Brain pericyte (primary cell): ENCODE data around the gene ALMS1.
"Not testable (repeated sequence)": the region's sequence is repeated elsewhere in the genome, so short reads cannot be mapped to it uniquely, and the experiment has no call there.

Experiments used
- DNase-seq: peaks from one replicate; pipeline ENCODE4 v3.0.0-alpha.2; 2012; ENCODE audit warnings: low read depth, low spot score

Gene ALMS1, protein sequence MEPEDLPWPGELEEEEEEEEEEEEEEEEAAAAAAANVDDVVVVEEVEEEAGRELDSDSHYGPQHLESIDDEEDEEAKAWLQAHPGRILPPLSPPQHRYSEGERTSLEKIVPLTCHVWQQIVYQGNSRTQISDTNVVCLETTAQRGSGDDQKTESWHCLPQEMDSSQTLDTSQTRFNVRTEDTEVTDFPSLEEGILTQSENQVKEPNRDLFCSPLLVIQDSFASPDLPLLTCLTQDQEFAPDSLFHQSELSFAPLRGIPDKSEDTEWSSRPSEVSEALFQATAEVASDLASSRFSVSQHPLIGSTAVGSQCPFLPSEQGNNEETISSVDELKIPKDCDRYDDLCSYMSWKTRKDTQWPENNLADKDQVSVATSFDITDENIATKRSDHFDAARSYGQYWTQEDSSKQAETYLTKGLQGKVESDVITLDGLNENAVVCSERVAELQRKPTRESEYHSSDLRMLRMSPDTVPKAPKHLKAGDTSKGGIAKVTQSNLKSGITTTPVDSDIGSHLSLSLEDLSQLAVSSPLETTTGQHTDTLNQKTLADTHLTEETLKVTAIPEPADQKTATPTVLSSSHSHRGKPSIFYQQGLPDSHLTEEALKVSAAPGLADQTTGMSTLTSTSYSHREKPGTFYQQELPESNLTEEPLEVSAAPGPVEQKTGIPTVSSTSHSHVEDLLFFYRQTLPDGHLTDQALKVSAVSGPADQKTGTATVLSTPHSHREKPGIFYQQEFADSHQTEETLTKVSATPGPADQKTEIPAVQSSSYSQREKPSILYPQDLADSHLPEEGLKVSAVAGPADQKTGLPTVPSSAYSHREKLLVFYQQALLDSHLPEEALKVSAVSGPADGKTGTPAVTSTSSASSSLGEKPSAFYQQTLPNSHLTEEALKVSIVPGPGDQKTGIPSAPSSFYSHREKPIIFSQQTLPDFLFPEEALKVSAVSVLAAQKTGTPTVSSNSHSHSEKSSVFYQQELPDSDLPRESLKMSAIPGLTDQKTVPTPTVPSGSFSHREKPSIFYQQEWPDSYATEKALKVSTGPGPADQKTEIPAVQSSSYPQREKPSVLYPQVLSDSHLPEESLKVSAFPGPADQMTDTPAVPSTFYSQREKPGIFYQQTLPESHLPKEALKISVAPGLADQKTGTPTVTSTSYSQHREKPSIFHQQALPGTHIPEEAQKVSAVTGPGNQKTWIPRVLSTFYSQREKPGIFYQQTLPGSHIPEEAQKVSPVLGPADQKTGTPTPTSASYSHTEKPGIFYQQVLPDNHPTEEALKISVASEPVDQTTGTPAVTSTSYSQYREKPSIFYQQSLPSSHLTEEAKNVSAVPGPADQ (N-terminal part only)

DNA sequence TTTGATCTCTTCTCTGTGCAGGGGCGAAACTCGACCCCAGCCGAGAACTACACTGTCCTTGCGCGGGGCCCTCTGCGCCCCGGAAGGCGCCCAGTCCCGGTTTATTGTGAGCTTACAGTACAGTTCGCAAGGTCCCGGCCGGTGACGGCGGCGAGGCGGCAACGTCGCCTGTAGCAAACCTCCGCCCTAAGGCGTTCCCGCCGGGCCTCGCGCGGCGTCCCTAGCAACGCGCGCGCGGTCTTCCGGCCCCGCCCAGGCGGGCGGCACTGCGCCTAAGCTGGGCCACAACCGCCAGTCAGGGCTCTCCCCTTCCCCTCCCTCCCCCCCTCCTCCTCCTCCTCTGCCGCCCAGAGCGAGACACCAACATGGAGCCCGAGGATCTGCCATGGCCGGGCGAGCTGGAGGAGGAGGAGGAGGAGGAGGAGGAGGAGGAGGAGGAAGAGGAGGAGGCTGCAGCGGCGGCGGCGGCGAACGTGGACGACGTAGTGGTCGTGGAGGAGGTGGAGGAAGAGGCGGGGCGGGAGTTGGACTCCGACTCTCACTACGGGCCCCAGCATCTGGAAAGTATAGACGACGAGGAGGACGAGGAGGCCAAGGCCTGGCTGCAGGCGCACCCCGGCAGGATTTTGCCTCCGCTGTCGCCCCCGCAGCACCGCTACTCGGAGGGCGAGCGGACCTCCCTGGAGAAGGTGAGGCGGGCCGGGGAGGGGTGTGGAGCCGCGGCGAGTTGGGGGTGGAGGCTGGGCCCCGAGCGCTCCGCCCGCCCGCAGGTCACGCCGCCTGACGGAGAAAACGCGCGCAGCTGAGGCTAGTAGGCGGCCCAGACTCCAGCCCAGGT, at the start of gene ALMS1:
Gene ALMS1 (plus strand): TSS at position 333 of the 838 bp plus-strand sequence. CDS start 33 bp downstream, at position 366.
- peak; percentile 70 for DNase-seq

DNA sequence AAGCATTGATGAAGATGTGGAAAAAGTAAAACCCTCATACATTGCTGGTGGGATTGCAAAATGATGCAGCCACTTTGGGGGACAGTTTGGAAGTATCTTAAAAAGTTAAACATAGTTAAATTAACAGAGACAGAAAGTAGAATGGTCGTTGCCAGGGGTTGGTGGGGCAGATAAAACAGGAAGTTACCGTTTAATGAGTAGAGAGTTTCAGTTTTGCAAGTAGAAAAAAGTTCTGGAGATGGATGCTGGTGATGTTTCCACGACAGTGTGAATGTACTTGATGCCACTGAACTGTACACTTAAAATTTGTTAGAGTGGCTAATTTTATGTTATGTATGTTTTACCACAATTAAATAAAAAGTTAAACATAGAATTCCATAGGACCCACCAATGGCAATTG, 47.8 kb upstream of the ALMS1 start:
- no peak for DNase-seq

DNA sequence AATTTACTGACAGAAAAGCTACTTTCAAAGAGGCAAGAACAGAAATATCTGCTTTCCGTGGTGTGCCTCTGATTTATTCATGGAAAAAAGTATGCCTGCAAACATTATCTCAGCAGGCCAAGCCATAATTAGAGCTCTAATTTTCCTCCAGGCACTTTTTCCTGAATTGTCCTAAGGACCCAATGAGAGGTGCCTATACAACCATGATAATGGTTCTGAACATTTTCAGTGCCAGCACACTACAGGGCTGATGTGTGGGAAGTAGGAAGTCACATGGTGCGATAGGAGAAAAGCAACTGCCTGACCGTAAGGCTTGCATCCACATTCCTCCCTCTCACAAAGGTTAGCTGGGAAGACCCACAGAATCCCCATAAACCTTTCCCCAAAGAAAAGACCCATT, 46.4 kb upstream of the ALMS1 start:
- DNase-seq, result no peak

DNA sequence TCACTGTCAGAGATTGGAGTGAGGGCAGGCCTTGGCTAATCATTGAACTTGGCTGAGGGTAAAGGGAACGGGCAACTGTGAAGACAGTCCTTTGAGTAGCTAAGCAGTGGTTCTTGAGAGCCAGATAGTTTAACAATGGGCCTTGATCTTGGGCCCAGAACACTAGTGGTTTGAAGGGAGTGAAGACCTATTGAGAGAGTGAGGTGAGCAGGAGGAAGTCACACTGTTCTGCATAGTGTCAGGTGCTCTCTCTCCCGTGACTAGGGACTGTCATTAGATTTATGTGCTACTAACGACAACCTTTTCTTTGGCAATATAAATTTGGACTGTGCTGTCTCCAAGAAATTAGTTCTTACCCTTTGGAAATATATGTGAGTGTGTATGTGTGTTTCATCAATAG, 44.6 kb upstream of the ALMS1 start:
- no peak for DNase-seq

DNA sequence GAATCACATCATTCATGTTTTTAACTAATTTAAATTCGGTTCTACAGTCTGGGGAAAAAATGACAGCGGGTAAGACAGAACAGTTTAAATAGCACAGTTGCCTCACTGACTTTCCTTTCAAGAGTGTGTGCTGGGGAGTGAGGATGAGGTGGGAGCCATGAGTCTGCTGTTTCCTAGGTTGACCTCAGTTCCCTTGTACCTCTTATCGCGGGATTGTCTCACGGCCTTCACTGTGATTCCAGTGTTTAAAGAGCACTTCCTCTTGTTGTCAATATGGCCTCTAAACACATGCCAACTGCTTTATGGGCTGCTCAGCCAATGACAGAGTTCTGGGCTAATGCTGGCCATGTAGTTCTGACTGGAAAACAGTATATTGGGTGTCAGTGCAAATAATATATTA, 41.6 kb upstream of the ALMS1 start:
- no peak for DNase-seq

DNA sequence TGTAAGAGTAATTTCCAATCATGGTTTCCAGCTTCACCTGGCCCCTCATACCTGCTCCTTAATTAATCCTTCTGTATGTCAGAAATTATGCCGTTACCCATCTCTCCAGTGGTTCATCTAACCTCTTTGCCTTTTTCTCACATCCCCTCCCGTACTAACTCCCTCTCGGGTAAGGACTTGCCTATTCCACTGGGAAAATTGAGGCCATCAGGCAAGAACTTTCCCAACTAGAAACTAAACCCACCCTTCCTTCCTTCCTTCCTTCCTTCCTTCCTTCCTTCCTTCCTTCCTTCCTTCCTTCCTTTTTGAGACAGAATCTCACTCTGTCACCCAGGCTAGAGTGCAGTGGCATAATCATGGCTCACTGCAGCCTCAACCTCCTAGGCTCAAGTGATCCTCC, 40.9 kb upstream of the ALMS1 start:
- DNase-seq, result not testable (repeated sequence)

DNA sequence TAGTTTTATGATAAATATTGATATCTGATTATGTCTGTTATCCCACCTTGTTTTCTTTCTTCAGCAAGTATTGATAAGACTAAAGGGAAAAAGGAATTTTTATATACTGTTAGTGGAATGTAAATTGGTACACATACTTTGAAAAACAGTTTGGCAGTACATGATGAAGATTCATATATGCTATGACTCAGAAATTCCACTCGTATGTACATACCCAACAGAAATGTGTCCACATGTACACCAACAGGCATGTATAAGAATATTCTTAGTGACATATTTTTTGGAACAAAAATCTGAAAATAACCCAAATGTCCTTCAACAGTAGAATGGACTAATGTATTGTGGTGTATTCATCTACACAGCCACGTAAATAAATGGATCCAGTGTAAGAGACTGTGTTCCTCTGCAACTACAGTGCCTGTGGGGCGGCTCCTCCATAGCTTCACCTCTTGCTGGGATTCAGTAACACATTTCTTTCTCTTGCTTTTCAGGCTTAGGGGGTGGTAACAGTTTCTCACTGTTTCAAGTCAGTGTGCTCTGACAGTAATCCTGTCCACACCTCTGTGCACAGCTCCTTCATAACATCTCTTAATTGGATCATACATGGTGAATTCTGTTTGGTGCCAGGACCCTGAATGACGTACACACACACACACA, 35.5 kb upstream of the ALMS1 start:
- no peak for DNase-seq

DNA sequence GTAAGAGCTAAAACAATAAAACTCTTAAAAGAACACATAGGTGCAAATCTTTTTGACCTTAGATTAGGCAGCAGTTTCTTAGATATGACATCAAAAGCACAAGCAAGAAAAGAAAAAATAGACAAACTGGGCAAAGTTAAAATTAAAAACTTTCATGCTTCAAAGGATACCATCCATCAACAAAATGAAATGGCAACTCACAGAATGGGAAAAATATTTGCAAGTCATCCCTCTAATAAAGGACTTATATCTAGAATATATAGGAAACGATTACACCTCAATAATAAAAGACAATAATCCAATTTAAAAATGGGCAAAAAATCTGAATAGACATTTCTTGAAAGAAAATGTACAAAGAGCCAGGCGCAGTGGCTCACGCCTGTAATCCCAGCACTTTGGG, 29.5 kb upstream of the ALMS1 start:
- DNase-seq, result no peak

DNA sequence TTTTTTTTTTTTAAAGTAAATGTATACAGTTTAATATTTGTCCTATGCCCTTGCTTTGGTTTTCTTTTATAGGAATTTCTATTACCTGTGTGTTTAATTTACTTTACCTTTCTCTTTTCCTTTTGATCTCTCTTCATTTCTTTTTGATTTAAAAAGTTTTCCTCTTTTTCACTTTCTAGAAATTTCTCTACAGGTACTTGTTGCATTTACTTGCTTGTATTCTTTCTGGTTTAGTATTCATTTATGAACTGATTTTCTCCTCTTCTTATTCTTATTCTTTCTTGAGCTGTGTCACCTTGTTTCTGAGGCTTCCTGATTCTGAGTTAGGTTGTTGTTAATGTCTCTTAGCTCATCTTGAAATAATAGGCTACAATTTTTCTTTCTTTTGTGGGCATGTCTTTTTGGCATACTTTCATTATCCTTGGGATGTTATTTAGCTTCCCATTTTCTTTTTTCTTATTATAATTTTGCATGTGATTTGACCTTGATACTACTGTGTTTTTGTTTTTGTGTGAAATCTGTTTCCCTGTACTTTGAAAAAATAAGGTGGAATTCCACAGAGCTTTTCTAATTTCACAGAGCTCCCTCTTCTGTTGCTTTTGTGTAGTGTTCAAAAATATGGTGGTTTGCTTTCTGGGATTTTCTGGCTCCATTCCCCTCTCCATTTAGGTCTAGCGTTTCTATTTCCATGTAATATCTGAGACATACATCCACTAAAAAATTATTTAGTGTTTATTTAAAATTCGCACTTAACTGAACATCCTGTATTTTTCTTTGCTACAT, 25.5 kb upstream of the ALMS1 start:
- no peak for DNase-seq

DNA sequence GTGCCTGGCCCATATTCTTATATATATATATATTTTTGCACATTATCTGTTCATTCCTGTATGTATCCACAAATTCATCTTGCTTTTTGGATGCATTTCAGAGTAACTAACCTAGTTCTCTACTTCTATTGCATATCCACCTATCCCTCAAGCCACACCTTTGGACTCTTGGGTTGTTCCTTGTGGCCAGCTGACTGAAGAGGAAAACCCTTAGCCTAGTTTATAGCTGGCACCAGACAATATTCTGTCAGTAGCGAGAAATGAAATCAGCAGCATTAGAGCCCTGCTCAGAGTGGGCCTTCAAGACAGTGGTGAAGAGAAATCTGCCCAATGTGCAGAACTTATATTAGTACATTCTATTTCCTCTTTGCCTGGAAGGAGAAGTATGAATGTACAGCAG, 19.6 kb upstream of the ALMS1 start:
- DNase-seq, result no peak

DNA sequence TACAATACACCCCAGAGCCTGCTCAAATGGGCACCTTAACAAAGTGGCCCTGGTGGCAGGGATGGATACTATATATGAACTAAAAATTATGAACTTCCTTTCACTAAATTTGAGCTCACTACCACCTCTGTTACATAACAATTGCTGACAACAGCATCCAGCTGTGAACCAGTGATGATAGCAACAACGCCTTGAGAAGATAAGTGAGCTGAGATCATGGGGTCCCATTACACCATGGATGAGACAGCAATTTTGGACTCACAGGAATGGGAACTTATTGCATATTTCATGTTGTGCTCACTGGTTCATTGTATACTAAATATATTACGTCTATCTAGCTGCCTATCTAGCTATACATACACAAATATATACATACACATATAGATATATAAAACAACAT, 16.9 kb upstream of the ALMS1 start:
- DNase-seq, result no peak

DNA sequence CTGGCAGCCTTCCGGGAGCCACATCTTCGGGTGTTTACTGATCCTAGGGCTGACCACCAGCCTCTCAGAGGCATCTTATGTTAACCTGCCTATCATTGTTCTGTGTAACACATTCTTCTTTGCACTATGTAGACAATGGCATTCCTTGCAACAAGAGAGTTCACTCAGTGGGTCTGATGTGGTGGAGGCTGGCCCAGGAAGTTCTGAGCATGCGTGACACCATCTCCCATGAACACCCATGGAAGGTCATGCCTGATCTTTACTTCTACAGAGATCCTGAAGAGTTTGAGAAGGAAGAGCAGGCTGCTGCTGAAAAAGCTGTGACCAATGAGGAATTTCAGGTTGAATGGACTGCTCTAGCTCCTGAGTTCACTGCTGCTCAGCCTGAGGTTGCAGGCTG, 15.3 kb upstream of the ALMS1 start:
- no peak for DNase-seq

DNA sequence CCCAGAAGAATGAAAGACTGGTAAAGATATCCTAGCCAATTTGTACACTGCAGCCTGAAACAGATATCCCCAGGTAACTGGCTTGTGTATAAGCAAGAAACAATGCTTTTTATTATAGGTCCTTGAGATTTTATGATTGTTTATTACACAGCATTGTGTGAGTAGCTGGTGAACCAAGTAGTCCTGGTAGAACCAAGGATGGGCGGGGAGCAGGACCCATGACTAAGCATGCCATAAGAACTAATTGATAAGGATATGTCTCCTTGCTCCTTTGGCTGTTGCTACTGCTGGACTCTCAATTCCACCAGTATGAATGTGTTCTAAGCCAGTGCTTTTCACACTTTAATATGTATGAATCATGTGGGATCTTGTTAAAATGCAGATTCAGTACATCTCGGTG, 12.3 kb upstream of the ALMS1 start:
- no peak for DNase-seq

DNA sequence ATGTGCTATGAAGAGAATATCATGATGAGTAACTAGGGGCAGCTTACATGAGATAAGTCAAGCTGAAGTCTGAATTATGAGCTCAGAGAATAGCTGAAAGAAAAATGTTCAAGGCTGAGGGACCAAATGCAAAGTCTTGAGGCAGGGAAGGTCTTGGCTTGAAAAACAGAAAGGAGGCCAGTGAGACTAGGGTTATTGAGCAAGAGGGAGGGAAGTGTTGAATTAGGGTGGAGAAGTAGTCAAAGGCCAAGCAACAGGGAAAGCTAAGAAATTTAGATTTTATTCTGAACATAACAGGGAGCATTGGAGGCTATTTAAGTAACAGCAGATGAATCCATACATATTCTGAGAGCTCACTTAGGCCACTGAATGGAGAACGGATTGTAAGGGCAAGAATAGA, 11.4 kb upstream of the ALMS1 start:
- DNase-seq, result no peak

DNA sequence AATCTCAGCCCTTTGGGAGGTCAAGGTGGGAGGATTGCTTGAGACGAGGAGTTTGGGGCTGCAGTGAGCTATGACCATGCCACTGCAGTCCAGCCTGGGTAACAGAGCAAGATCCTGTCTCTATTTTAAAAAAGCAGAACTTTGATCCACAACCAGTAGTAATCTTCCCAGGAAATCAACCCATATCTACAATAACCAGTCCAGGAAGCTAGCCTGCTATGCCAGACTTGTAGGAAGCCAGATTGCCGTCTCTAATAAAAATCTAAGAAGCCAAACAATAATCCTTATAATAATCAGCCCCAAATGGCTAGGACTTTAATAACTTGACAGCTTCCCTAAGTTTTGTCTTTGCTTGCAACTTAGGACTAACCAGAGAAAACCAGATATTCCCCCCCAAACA, 9.0 kb upstream of the ALMS1 start:
- no peak for DNase-seq

DNA sequence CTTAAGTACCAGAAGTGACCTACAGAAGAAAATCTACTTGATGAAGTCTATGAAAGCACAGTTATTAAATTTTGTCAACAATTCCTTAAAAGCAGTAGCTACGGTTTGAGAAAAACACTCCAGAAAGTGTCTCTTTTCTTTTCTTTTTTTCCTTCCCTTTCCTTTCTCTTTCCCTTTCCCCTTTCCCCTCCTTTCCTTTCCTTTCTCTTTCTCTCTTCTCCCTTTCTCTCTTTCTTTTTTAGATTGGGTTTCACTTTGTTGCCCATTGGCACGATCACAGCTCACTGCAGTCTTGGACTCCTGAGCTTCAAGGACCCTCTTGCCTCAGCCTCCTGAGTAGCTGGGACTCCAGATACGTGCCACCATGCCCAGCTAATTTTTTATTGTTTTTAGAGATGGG, 2.6 kb upstream of the ALMS1 start:
- no peak for DNase-seq

DNA sequence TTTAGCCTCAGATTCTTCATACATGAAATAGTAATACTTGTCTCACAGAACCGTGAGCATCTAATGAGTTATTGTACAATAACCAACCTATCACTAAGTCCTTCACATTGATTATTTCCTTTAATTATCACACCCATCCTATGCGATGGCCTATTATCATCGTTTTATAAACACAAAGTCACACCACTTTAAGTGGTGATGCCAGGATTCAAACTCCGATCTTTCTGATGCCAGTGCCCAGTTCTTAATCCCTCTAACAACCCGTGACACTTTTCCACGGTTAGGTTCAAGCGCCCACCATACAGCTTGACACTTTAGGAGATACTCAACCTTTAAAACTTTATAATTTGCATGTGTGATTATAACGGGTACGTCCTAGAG, 523 bp upstream of the ALMS1 start:
- no peak for DNase-seq

DNA sequence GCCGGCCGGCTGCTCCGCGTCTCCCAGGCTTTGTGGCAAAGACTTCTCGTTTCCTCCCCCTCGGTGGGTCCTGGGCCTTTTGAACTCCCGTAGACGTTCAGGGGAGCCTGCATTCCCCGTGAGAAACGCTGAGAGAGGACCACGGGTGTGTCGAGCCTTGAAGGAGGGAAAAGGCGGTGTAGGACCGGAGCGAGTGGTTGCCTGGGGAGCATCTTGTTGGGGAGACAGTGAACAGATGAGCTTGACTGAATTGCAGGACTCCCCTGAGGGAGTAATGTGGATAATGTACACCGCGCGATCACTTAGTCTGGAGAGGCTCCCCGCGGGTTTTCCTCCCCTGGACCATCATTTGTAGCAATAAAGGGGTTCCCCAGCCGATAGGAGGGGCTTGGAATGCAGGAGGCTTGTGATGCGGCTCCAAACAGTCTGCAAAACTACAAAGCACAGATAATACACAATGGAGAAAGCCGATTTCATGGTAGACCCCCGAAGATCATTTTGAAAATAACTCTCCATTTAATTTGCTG, 769 bp downstream of the ALMS1 start:
- no peak for DNase-seq

DNA sequence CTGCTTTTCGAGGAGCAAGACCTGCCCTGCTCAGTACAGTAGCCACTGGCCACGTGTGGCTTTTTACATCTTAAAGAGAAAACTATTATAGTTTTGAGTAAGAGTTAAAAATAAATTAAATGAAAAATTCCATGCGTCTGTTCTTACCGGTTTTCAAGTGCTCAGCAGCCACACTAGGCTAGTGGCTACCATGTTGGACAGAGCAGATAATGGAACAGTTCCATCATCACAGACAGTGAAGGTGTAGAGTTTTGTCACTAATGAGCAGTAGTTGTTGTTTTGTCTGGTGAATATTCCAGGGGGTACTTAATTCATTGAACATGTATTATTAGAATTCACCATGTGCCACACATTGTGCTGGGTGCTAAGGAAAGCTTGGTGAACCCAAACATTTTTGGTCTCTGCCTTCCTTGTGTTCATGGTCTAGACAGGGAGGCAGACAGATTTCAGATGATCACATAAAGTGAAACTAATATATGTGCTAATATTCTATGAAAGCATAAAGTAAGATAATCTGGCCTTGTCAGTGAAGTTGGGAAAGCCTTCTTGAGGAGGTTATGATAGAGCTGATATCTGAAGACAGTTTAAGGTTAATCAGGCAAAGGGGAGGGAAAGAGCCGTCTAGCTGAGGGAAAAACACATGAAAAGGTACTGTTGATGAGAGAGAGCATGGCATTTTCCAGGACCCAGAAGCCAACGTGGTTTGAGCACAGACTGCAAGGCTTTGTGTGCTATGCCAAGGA, 1.4 kb downstream of the ALMS1 start:
- DNase-seq, result no peak
